UCSD-AML1 (cell line): ENCODE measurements around the gene ZNF223.

Experiments used
- DNase-seq: peaks from one replicate; lab custom pipeline; 2025; ENCODE audit not compliant: unreplicated experiment; lab: John Stamatoyannopoulos, UW

Gene ZNF223

DNA sequence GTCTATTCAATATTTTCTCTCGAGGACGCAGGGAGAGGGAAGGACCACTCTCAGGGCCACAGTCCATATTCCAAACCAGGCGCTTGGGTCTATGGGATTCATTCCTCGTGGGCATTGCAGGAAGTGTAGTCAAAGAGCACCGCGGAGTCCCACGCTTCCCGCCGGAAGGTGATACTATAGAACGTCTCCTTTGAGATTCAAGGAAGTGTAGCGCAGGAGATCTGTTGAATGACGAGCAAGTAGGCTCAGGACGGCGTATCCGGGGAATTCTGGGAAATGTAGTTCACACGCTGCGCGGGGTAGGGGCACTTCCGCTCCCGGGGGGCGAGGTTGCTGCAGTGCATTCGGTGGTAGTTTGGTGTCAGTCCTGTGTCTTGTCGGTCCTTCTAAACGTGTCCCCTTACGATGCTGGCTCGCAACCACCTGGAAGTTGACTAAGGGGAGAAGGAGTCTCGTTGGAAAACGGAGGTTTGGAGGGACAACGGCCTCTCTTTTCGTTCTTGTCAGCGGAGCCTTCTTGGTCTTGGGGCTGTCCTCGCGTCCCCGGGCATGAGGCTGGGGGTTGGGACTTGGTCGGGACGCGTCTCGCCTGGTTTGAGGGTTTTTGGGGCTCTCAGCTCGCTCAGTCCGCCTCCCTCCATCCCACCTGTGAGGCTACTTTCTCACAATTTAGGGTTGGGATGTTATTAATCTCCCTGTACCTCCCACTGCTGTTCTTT lies 20.1 kb downstream of the ZNF223 start, which contains the start of gene ZNF284:
ZNF284 (plus strand) TSS at position 336 of the 719 bp plus-strand sequence. CDS start 4,231 bp downstream, outside the sequence.
- peak; percentile 87 for DNase-seq

DNA sequence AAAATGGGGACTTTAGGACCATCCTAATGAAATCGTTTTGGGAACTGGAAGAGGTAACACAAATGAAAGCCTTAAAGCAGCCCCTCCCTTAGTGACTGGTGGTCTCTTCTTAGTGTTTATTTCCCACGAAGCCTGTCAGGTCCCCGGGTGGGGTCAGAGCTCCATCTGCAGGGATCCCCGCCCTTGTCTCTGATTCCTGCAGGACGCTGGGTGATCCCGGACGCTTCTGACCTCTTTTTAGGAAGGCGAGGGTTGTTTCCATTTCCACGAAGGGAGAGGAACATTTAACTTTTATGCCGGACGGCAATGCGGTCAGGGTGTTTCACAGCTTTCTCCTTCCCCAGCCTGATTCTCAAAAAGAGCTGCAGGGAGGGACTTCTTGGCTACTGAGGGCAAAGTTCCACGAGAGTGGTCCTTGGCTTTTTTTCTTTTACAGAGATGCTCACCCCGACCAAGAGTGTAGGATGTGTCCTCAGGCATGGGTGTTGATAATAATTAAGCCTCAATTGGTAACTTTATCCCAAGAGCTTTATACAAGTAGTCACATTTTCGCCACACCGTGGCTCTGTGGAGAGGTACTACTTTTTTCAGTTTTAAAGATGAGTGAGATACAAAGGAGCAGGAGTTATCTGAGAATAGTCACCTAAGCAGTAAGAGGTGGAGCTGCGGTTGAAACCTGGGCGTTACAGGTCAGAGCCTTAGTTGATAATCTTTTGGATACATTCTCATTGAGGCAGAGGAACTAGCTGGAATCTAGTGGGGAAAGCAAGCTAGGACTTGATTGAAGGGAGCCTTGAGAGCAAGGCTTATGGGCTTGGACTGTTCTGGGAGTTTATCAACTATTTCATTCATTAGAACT lies 20.9 kb downstream of the ZNF223 start:
- no peak for DNase-seq

DNA sequence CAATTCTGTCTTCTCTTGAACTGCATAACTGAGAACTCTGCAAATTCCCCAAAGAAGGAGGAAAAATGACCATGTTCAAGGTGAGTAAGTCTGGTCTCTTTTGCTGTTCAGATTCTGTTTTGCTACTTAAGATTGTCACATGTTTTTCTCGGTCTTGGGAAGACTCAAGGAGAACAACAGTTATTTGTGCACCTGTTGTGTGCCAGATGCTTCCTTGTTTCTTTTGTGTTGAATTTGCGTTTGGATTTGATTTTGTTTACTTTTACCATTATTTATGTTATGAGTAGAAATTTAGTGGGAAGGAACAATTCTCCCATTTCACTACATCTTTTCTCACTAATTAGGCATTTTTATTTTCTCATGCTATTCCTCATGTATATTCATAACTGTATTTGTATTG lies 24.5 kb downstream of the ZNF223 start:
- no peak for DNase-seq

DNA sequence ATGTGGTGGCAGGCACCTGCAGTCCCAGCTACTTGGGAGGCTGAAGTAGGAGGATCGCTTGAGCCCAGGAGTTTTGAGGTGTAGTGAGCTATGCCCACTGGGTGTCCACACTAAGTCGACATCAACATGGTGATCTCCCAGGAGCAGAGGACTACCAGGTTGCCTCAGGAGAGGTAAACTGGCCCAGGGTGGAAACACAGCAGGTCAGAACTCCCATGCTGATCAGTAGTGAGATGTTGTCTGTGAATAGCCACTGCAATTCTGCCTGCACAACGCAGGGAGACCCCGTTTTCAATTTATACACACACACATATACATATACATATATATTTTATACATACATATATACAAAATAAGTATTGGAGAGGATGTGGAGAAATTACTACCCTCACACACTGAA lies 40.3 kb downstream of the ZNF223 start:
- no peak for DNase-seq

DNA sequence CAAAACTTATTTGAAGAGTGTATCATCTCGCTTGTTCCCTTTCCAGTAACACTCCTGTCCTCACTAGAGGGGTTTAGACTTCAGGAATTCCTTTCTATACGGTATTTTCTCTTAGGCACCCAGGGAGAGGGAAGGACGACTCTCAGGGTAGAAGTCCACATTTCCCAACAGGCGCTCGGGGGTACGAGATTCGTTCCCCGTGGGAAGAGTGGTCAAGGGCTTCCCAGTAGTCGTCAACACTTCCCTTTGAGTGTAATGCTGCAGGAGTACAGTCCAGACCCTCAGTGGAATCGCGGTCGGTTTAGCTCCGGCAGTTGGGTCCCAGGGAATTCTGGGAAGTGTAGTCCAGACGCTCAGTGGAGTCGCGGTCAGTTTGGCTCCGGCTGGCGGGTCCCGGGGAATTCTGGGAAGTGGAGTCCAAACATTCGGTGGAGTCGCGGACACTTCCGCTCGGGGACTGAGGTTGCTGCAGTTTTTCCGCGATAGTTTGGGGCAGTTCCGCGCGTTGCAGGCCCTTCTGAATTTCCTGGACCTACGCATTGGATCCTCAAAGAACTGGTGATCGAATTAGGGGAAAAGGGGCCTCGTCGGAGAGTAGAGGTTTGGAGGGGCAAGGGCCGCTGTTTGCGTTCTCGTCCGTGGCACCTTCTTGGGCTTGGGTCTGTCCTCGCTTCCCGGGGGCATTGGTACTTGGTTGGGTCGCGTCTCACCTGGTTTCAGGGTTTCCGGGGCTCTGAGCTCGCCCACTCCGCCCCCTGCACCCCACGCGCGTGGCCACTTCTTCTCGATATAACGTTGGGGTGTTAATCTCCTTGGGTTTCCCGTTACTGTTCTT lies 42.3 kb downstream of the ZNF223 start, which contains the start of gene ZNF224:
ZNF224 (plus strand) TSS at position 431 of the 835 bp plus-strand sequence. CDS start 3,513 bp downstream, outside the sequence.
- DNase-seq: peak; percentile 91

DNA sequence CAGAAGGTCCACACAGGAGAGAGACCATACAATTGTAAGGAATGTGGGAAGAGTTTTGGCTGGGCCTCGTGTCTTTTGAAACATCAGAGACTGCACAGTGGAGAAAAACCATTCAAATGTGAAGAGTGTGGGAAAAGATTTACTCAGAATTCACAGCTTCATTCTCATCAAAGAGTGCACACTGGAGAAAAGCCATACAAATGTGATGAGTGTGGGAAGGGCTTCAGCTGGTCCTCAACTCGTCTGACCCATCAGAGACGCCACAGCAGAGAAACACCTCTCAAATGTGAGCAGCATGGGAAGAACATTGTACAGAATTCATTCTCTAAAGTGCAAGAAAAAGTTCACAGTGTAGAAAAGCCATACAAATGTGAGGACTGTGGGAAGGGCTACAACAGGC lies 55.9 kb downstream of the ZNF223 start:
- no peak for DNase-seq

GRCh38 chr19:44109458-44109857 lies 57.6 kb downstream of the ZNF223 start:
- no peak for DNase-seq

DNA sequence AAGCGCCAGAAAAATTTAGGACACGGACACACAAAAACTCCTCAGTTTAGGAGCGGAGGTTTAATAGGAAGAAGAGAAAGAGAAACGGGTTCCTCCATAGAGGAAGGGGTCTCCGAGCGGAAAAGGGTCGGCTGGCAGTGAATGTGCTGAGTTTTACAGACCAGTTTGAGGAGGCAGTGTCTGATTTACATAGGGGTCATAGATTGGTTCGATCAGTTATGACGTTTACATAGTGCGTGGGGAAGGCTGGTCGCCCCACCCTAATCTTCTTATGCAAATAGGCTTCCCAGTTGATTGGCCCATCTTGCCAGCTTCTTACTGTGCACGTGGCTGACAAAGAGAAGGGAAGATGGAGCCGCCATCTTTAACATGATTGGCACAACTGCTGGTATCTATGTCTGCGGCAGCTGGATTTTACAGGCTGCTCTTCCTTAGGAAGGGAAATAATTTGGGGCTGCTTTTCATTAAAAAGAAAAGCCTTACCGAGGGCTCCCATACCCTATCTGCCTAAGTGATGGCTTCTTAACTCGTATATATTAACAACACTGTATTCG lies 60.2 kb downstream of the ZNF223 start:
- DNase-seq: no peak

DNA sequence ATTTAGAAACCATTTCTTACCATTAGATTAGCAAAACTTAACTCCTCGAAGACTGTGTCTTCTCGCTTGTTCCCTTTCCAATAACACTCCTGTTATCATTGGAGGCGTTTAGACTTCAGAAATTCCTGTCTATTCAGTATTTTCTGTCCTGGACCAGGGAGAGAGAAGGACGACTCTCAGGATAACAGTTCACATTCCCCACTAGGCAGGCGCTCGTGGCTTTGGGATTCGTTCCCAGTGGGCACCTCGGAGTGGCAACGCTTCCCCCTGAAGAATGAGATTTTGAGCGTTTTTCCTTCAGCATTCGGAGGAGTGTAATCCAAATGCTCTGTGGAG lies 60.9 kb downstream of the ZNF223 start:
- no peak for DNase-seq

GRCh38 chr19:44113138-44113783 lies 61.4 kb downstream of the ZNF223 start, which contains the start of gene ZNF225:
Gene ZNF225, plus strand, starts transcription at chr19:44113399. Its CDS starts 2,429 bp downstream, at chr19:44115828.
- DNase-seq: peak; percentile 92

- DNase-seq: peak; percentile 45
These were observed 62.1 kb downstream of the ZNF223 start for GRCh38 chr19:44113784-44114390.
